Dedifferentiated amniotic fluid mesenchymal stem cell (primary cell): ENCODE data around the gene PGM2L1.
A peak's percentile ranks its signal among the peaks of the same experiment; 100 is the strongest.
"Not testable (repeated sequence)": the region's sequence is repeated elsewhere in the genome, so short reads cannot be mapped to it uniquely, and the experiment has no call there.

Experiments used
- DNase-seq: peaks from one replicate; pipeline ENCODE4 v3.0.0-alpha.2; 2016; ENCODE audit errors: extremely low spot score

The PGM2L1 gene

DNA sequence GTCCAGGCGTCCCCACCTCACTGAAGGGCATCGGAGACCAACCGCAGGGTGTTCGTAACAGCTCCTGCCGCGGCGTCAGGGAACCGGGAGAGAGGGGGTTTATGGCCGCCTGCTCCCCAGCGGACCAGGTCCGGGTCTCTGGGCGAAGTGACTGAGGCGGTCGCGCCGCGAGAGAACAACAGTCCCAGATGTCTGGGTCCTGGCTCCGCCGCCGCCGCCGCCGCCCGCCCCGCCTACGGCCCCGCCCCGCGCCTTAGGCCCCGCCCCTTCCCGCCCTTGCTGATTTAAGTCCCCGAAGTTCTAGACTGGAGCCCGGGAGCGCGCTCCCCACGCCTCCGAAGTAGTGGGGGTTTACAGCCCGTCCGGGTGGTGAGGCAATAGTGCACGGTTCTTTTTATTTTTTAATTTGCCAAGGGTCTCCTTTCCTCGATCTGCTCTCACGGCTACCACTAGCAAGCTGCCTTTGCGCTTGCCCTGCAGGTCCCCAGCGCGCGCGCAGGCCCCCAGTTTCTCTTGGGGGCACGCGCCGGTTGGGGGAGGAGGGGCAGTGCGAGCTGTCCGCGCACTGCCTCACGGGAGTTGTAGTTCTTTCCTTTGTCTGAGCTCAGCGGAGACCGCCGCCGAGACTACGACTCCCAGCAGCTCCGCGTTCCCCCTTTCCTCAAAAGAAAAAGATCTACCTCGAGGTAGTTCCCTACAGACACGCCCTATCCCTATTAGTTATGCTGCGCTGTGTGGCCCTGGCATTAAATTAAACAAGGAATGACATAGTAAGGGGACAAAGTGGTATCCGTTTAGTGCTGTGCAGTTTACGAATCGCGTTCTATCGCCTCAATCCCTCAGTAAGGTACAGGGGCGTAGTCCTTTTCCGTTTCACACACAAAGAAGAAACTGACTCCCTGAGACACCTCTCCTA is at the start of gene PGM2L1:
PGM2L1 (minus strand) TSS at position 190 of the 916 bp plus-strand sequence. CDS start 272 bp downstream, outside the sequence.
- DNase-seq = peak; percentile 89

DNA sequence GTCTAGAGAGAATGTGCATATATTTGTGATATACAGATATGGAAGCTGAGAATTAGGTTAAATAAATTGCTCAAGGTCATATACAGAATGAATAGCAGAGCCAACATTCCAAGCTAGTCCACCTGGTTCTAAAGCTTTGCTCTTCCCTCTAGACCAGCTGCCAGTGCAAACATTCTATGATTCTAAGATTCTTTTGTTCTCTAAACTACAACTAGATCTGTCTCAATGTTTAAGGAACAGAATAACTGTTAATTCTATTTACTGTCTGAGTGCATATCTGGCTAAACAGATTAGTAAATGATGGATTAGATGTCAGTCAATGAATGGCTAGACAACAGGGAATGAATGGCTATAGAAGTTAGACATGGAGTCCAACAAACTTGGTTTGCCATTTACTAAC is 49.5 kb upstream of the PGM2L1 start:
- no peak for DNase-seq

DNA sequence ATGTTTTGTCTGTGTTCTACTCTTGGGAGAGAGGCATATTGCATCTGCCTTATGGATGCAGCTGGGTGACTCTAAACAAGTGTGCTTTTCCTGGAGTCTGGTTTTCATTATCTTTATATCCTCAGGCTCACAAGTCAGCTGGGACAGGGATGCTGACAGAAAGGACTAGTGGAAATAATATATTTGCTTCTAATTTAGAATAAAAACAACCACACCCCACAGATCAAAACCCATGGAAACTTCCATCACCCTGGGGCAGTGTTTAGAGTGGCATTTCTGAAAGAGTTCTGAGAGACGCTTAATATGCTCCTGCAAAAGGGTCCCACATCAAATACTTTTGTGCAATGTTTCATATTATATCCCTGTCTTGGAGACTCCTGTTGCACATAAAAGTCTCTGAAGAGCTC is 48.3 kb upstream of the PGM2L1 start:
- DNase-seq = peak; percentile 50

DNA sequence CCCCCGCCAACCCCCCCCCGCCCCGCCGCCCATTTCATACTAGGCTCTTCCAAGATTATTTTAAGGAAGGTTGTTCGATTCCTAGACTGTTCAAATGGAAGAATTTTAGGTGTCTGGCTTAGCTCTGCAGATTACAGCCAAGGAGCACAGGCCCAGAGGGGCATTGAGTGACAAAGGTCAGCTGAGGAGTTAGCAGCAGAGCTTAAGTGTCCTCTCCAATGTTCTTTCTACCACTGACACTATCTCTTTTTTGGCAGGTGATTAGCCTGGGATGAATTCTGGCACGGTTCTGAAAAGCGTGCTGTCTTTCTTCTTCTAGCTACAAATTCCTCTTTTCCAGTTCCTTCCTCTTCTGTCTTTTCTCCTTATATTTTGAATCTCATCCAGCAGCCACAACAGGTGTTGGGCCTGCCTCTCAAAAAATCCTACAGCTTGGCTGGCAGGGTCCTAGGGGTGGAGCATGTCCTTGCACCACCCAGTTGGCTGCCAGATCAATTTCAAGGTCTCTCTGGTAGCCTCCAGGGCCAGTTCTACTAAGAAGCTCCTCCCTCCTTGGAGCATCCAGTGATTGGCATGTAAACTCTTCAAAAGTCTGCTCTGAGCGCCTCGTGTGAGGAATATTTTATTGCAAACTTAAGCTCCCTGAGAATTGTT is 46.1 kb upstream of the PGM2L1 start:
- DNase-seq = no peak

DNA sequence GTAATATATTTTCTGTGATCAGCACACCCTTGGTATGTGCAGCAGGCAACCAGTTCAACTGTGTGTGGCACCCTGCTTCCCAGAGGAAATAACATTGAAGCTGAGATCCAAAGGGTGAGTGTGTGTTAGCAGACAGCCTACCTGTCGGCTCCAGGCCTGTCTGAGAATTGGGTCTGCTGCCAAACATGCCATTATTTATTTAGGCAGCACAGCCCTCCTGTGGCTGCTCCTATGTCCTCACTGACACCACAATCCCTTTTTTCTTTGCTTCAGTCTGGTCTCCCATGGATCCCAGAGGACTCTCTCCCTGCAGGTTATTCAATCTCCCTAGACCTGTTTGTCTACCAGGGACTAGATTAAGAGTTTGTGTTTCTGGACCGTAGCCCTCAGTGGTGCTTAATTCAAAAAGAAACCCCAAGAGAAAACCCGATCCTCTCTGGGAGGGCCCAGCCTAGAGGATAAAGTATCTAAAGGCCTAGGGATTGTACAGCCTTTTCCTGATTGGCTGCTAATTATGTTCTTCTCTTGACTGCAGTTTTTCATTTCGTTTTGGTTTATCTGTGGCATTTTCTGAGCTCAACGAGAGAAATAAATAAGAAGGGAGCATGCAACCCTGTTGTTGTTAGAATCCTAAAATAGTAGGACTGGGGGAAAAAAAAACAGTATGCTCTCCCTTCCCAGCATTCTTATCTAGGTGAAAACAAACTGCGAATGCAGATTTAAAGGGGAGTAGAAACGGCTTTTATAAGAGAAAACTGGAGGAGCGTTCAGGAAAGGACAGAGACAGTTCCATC is 45.0 kb upstream of the PGM2L1 start:
- no peak for DNase-seq

DNA sequence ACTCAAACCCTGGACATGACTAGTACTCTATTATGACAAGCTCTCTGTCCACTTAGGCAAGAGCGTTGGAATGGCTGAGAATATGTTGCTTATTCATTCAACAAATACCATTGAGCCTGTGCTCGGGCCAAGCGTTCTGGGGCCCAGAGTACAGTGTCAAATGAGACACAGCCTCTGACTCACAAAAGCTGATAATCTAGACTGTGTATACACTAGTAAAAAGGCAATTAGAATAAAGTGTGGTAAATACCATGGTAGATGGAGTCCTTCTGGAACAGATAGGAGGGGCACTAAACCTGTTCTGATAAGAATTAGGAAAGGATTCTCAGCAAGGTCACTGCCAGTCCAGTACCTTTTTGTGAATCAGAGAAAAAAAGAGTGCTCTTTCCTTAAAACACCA is 44.4 kb upstream of the PGM2L1 start:
- DNase-seq = no peak

DNA sequence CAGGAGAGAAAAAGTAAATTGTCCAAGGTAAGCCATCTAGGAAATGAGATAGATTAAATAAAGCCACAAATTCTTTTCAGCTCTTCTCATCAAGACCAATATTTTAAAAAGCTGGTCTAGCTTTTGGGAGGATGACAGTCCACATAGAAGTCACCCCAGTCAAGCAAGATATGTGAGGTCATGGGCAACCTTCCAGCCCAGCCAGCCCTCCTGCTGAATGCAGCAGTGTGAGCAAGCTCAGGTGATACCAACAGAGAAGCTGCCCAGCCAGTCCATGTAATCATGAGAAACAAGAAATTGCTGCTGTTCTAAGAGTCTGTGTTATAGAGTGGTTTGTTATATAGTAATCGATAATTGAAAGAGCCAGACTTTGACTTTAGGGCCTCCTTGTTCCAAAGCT is 40.4 kb upstream of the PGM2L1 start:
- DNase-seq = no peak

DNA sequence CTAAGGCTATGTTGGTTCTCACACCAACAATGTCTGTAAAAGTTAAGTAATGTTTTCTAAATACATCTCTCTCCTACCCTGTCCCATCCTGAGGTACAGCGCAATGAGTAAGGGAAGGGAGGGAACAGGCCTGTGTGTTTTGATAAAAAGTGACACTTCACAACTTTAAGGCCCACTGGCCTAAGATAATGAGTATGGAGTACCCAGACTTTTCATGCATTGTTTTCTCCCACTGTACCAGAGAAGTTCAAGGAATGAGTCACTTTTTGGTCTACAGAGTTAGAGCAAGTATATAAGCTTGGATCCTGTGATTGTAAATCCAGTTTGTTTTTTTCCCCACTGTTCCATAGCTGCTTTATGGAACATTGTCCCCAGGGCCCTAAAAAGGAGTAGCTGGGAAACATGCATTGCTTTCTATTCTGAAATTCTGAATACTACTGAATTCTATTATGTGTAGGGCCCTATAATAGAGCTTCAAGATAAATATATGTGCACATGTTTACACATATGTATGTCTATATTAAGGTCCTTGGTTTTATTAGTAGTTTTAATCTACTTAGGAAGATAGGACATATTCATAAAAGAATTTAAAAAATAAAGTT is 39.3 kb upstream of the PGM2L1 start:
- DNase-seq = no peak

DNA sequence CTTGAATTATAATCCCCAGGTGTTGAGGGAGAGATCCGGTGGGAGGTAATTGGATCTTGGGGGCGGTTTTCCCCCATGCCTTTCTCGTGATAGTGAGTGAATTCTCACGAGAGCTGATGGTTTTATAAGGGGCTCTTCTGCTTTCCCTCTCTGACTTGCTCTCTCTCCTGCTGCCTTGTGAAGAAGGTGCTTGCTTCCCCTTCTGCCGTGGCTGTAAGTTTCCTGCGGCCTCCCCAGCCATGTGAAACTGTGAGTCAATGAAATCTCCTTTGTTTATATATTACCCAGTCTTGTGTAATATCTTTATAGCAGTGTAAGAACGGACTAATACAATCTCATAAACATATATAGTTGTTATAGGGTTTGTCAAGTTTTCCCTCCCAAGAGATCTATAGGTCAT is 36.3 kb upstream of the PGM2L1 start:
- DNase-seq = no peak

DNA sequence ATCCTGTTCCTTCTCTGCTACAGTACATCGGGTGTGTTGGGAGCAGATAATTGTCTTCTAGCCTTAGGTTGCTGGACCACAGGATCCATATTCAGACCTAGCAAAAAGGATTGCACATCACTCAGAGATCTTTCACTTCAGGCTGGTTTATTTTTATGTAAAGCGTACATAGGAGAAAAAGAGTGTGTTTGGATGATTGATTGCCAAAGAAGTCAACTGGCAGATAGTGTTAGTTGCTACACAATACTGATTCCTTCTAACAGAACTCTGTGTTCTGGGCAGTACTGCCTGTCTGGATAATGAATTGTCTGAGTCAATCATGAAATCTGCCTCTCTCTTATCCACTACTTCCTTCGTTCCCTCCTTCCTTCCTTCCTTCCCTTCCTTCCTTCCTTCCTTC is 31.0 kb upstream of the PGM2L1 start:
- DNase-seq = no peak

DNA sequence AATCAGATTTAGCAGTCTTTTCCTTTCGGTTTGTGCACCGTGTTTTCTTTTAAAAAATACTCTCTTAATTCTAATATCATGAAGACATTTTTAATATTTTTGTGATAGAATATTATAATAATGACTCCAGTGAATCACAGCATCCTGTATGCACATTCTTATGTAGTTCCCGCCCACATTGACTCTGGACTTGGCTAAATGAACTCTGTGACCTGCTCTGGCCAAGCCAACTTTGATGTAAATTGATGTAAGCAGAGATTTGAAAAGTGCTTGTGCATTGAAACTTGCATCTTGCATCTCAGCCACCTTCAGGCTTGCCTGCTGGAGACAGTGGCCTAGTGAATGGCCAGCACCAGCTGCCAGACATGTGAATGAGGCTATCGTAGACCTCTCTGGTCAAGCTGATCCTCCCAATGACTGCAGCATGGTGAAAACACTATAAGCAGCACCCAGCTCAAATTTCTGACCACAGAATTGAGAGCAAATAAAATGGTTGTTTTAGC is 29.2 kb upstream of the PGM2L1 start:
- no peak for DNase-seq

DNA sequence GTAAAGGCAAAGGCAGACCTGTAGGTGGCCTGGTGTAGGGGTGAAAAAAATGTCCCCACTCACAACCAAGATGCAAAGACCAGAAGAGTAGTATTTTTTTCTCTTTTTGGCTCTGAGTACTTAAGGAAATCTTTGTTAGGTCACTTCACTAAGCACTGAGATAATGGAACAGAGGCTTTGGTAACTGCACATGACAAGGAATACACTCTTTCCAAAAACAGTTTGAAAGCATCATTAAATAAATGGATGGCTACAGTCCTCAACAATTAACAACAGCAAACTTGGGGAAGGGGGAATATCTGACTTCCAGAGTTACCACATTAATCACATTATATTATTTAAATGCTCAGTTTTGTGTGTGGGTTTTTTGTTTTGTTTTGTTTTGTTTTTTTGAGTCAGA is 26.9 kb upstream of the PGM2L1 start:
- DNase-seq = no peak

DNA sequence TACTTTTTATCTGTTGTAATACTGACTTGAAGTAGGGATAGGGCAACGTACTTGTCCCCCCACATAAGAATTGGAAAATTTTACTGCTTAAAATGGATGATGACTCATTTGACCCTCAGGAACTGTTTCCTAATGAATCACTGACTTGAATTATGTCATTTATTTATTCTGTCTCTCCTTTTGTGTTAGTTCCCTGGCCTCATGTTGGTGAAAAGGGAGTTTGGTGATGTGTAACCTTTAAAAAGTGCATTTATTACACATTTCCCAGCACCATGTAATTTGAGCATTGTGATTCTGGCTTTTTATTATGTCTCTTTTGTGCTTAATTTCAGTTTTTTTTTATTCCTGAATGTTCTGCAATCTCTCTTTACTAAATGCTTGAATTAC is 20.3 kb upstream of the PGM2L1 start:
- DNase-seq = peak; percentile 47

DNA sequence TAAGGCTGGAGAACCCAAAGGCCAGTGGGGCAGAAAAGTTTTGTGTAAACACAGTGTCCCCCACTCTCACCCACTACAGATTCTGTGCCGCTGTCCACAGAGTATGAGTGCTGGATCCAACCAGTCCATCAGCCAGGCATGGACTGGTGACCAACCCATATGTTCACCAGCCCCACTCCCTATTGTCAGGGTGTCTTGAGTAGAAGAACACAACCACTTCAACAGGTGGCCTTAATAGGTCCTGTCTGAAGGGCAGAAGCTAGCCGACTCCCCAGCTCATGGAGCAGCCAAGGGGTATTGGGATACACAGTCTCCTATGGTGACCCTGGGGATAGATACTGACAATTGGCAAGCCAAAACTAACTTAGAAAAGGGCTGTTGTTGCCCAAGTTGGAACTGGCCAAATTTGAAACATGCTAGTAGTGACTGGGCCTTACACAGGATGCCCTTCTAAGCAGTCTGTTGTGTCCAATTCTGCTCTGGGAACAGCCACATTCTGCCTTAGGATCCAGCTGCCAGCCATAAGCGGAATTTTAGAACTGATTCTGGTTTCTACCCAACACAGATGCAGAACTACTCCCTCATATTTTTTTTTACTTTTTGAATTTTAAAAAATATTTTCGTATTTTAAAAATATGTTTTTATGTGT is 19.8 kb upstream of the PGM2L1 start:
- no peak for DNase-seq

DNA sequence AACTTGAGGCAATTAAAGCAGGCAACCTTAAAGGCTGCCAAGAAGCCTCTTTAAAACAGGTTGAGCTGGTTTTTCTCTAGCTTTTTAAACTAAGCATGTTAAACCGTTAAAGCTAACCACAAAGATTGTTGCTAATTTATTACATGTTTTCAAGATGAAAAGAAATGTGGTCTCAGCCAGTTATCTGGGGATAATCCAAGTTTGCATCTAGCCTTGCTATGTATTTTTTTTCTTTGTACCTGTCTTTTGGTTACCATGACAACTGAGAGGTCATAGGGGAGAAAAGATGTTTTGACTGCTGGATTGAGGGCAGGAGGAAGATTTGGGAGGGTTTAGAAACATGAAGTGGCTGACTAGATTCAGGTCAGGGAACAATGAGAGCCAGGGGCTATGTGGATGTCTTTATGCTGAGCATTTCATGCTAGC is 19.2 kb upstream of the PGM2L1 start:
- no peak for DNase-seq

DNA sequence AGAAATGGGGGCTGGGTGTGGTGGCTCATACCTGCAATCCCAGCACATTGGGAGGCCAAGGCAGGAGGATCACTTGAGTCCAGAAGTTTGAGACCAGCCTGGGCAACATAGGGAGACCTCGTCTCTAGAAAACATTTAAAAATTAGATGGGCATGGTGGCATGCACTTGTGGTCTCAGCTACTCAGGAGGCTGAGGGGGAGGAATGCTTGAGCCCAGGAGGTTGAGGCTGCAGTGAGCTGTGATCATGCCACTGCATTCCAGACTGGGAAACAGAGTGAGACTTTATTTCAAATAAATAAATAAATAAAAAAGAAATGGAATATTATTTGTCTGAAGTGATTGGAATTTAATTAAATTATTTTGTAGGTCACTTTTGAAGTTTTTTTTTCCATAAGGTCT is 18.7 kb upstream of the PGM2L1 start:
- not testable (repeated sequence) for DNase-seq

DNA sequence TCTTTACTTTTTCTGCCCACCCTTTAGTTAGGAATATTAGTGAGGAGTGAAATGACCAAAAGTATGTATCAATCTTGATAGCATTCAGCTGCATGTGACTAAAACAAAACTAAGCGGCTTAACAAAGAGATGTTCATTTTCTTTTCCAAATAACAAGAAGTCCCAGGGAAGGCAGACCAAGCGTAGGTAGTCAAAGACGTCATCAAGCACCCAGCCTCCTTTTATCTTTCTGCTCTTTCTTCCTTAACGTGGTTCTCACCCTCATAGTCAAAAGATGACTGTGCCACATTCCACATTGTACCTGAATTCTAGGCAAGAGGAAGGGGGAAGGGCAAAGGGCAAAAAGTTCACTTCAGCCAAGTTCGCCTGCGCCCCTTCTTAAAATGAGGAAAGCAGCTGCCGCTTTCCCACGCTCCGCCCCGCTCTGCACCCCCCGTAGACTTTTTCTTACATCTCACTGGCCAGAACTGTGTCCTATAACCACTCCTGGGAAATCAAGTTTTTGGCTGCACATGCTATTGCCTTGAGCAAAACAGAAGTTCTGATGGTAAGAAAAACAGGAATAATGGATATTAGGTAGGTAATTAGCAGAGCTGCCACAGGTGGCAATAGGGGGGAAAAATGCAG is 14.6 kb upstream of the PGM2L1 start:
- DNase-seq = no peak

DNA sequence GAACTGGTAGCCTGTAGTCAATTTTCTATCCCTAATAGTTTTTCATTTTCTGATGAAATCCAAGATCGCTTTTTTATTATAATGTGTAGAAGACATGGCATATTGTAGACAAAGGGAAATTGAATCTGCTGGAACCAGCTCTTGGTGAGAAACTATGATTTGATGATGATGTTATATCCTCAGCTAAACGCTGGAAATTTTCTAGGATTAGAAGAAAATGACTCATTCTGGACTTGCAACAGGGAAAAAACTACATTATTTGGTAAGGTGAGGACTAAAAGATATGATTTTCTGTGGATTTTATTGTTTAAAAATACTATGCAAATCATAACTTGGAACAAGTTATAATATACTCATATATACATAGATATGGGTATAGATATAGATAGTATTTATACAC is 14.1 kb upstream of the PGM2L1 start:
- DNase-seq = no peak

DNA sequence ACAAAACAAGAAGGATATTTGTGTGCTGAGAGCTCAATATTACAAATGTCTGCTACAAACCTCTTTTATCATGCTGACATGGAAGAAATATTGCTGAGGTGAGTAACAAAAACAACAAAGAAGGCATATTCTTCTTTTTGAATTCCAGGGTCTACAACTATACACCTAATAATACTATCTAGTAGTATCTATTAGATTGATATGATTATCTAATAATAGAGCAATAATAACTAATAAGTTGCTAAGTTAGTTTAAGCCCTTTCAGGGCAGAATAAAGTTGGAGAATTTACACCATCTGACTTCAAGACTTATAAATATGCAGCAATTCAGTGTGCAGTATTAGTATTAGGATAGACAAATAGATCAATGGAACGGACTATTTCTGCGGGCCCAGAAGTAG is 11.4 kb upstream of the PGM2L1 start:
- DNase-seq = no peak

DNA sequence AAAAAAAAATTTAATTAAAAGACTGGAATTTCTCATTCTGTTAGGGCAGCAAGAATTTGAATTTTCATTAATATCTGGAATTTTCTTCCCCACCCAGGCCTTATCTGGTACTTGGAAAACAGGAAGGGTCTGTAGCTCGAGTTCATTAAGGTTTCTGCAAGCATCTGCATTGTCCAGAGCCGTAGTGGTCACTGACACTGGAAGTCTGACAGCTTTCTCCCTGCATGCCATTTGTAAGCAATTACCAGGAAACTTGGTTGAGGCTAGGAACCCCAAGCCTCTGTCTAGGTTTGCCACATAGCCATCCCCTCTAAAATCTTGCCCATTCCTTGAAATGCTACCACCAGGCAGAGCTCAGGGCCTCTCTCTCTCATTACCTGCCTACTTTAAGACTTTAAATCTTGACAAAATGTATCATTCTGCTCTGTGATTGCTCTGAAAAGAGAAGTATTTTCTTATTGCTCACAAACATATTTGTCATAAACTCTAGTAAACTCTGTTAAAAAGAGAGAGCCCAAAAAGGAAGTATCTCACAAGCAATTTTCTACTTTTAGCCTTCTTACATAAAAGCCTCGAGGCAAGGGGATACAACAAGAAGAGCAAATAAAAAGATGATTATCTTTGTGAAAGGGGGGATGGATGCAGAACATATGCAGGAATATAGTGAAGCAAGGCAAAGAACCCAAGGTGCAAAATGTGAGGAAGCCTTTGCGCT is 5.5 kb upstream of the PGM2L1 start:
- no peak for DNase-seq
